Tibial nerve (tissue), 4 donors: ENCODE measurements around the gene ZNF429. TPM values are rescaled to one million over a fixed set of nuclear protein-coding genes. Genes with fewer than 3 reads are reported as not detected.
"Not testable (repeated sequence)": the region's sequence is repeated elsewhere in the genome, so short reads cannot be mapped to it uniquely, and the experiment has no call there.

ENCODE experiments used
- DNase-seq, 2 donors: peaks; one replicate each; pipeline ENCODE4 v3.0.0-alpha.2; 2019; ENCODE audit warnings: low spot score in 2 of 2
- H3K27ac ChIP-seq, 4 donors: fragments of 200-600 bp; sonication (generic) in 3 of 4; one replicate each; pipeline ENCODE4 v1.5.1; 2017 to 2019; ENCODE audit warnings: mild to moderate bottlenecking in 1 of 4
- H3K27me3 ChIP-seq, 2 donors: fragments of 200-600 bp; sonication (generic) in 1 of 2; one replicate each; pipeline versions ENCODE4 v1.5.1 to v1.6.0; 2017 to 2019
- H3K36me3 ChIP-seq, 3 donors: fragments of 200-600 bp; sonication (generic); one replicate each; pipeline ENCODE4 v1.5.1; 2018 to 2019
- H3K4me1 ChIP-seq, 4 donors: fragments of 200-600 bp; sonication (generic) in 3 of 4; one replicate each; pipeline ENCODE4 v1.5.1; 2017 to 2019
- H3K4me3 ChIP-seq, 4 donors: fragments of 200-600 bp; sonication (generic) in 3 of 4; one replicate each; pipeline ENCODE4 v1.5.1; 2017 to 2019; ENCODE audit warnings: mild to moderate bottlenecking in 1 of 4, moderate library complexity in 1 of 4
- H3K9me3 ChIP-seq, 4 donors: fragments of 200-600 bp; sonication (generic) in 3 of 4; one replicate each; pipeline ENCODE4 v1.5.1; 2017 to 2019
- EP300 ChIP-seq, 2 donors: sonication (generic); formaldehyde crosslinking; IDR thresholded peaks; one replicate each; pipeline ENCODE4 v1.6.1; 2017; ENCODE audit warnings: antibody characterized with exemption in 2 of 2, mild to moderate bottlenecking in 1 of 2
- POLR2A ChIP-seq, 2 donors: fragments of 450-650 bp; IDR thresholded peaks; one replicate each; pipeline ENCODE4 v1.6.1; 2017; ENCODE audit warnings: antibody characterized with exemption in 2 of 2, mild to moderate bottlenecking in 2 of 2, moderate library complexity in 2 of 2
- WGBS, 2 donors: methylation state at CpG; one replicate each; pipeline ENCODE4 v1.1.5; 2018; 5-methylcytosine and 5-hydroxymethylcytosine counted together
- total RNA-seq, 4 donors: library from RNA; depleted of rRNA; stranded (reverse); fragments of >200 nt; gene quantifications; one replicate each; pipeline ENCODE4 v1.1.0, GENCODE V29; 2016
- TF ChIP-seq, protein P1 (sequence below), 5 experiments: fragments of 200-600 bp in 3 of 5; fragments of 450-650 bp in 2 of 5; sonication (generic) in 3 of 5; IDR thresholded peaks; one replicate each; pipeline ENCODE4 v1.5.1; 2016 to 2019; ENCODE audit warnings: antibody characterized with exemption in 5 of 5, mild to moderate bottlenecking in 3 of 5, moderate library complexity in 2 of 5

The ZNF429 gene
- total RNA-seq, 4 donors from 2014 or later: 9.8 to 20.5 (median 17.2) TPM

- H3K4me3 ChIP-seq: no peak overlapping the region
- 92% methylated on average over 9 of the region's 9 CpGs for WGBS, 2 donors
- TF ChIP-seq EP300 (IDR thresholded peaks at IDR 0.05): no peak
- no peak for TF ChIP-seq POLR2A (IDR thresholded peaks at IDR 0.05)
- TF ChIP-seq, protein P1, sequence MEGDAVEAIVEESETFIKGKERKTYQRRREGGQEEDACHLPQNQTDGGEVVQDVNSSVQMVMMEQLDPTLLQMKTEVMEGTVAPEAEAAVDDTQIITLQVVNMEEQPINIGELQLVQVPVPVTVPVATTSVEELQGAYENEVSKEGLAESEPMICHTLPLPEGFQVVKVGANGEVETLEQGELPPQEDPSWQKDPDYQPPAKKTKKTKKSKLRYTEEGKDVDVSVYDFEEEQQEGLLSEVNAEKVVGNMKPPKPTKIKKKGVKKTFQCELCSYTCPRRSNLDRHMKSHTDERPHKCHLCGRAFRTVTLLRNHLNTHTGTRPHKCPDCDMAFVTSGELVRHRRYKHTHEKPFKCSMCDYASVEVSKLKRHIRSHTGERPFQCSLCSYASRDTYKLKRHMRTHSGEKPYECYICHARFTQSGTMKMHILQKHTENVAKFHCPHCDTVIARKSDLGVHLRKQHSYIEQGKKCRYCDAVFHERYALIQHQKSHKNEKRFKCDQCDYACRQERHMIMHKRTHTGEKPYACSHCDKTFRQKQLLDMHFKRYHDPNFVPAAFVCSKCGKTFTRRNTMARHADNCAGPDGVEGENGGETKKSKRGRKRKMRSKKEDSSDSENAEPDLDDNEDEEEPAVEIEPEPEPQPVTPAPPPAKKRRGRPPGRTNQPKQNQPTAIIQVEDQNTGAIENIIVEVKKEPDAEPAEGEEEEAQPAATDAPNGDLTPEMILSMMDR (IDR thresholded peaks at IDR 0.05): no peak
- H3K27ac ChIP-seq: no peak overlapping the region
- no peaks in the 10 kb centered on the region for H3K27me3 ChIP-seq
- DNase-seq: no peak
- no peaks in the 10 kb centered on the region for H3K36me3 ChIP-seq
- no peaks in the 10 kb centered on the region for H3K4me1 ChIP-seq
- H3K9me3 ChIP-seq: no peaks in the 10 kb centered on the region
These were observed 12.2 kb upstream of the ZNF429 start for GRCh38 chr19:21492947-21493906.

- TF ChIP-seq EP300 (IDR thresholded peaks at IDR 0.05): no peak
- TF ChIP-seq, protein P1 (IDR thresholded peaks at IDR 0.05): no peak
- no peak for TF ChIP-seq POLR2A (IDR thresholded peaks at IDR 0.05)
- Histone ChIP-seq H3K4me3 (no peak overlapping the region), H3K36me3 (no peaks in the 10 kb centered on the region), H3K27me3 (no peaks in the 10 kb centered on the region), H3K4me1 (no peaks in the 10 kb centered on the region), H3K27ac (no peak overlapping the region), H3K9me3 (no peaks in the 10 kb centered on the region)
- WGBS, 2 donors: 91 to 94% methylated on average over 4 of the region's 4 CpGs
- DNase-seq: no peak
These were observed 8.5 kb upstream of the ZNF429 start for GRCh38 chr19:21496876-21497275.

DNA sequence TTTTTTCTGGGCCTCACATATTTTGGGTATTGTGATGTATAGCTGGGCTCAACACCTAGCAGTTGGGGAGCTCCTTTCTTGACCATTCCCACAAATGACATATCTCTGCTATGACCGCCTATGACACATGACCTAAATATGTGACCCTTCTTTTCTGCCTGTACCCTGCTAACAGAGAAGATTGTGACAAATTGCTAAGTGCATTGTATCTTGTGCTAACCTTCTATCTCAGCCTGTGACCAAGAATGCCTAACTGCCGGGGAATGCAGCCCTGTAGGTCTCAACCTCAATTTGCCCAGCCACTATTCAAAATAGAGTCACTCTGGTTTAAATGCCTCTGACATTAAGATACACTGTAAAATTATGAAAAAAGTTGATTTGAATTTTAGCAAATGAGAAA, 6.8 kb upstream of the ZNF429 start:
- DNase-seq: no peak
- Histone ChIP-seq H3K36me3 (no peaks in the 10 kb centered on the region), H3K9me3 (no peaks in the 10 kb centered on the region), H3K27ac (no peak overlapping the region), H3K4me1 (no peaks in the 10 kb centered on the region), H3K4me3 (no peak overlapping the region), H3K27me3 (no peaks in the 10 kb centered on the region)
- 74 to 94% methylated on average over 2 of the region's 2 CpGs for WGBS, 2 donors
- TF ChIP-seq, protein P1 (IDR thresholded peaks at IDR 0.05): no peak
- TF ChIP-seq POLR2A (IDR thresholded peaks at IDR 0.05) (no peak), EP300 (IDR thresholded peaks at IDR 0.05) (no peak)

DNA sequence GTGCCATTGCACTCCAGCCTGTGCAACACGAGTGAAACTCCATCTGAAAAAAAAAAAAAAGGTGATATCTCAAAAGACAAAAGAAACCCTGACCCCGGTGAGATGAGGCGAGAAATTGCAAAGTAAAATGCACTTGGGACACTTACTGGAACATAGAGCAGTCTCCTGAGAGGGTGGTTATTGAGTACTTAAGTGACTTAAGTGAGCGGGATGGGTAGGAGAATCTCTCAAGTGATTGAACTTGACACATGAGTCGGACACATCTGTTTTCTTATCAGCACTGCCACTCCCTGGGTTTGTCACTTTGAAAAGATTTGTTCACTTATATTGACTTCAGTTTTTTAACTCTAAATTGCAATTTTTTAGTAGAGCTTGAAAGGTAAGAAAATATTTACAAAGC, 2.8 kb downstream of the ZNF429 start:
- WGBS, 2 donors: 79 to 84% methylated on average over 5 of the region's 5 CpGs
- TF ChIP-seq, protein P1 (IDR thresholded peaks at IDR 0.05): no peak
- no peak for TF ChIP-seq POLR2A (IDR thresholded peaks at IDR 0.05)
- TF ChIP-seq EP300 (IDR thresholded peaks at IDR 0.05): no peak
- DNase-seq: no peak

DNA sequence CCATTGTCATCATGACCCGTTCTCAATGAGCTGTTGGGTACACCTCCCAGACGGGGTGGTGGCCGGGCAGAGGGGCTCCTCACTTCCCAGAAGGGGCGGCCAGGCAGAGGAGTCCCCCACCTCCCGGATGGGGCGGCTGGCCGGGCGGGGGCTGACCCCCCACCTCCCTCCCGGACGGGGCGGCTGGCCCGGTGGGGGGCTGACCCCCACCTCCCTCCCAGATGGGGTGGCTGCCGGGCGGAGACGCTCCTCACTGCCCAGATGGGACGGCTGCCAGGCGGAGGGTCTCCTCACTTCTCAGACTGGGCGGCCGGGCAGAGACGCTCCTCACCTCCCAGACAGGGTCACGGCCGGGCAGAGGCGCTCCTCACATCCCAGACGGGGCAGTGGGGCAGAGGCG, 5.7 kb downstream of the ZNF429 start:
- 90 to 99% methylated on average over 7 to 19 of the region's 25 CpGs for WGBS, 2 donors
- H3K4me3 ChIP-seq, DNase-seq, H3K27me3 ChIP-seq, H3K27ac ChIP-seq: not testable (repeated sequence)
- H3K36me3 ChIP-seq: peaks cover 0 to 50% (median 0%) of the 10 kb centered on the region in 3 donors
- peaks cover 0 to 11% (median 4%) of the 10 kb centered on the region in 4 donors for H3K4me1 ChIP-seq
- H3K9me3 ChIP-seq: peaks cover 0 to 26% (median 0%) of the 10 kb centered on the region in 4 donors

More for the DNA sequence above, 2.8 kb downstream of the ZNF429 start:
- no peak overlapping the region for H3K4me3 ChIP-seq
- peaks cover 0 to 20% (median 7%) of the 10 kb centered on the region in 4 donors for H3K4me1 ChIP-seq
- H3K27me3 ChIP-seq: no peaks in the 10 kb centered on the region
- H3K27ac ChIP-seq: no peak overlapping the region
- peaks cover 0 to 50% (median 0%) of the 10 kb centered on the region in 3 donors for H3K36me3 ChIP-seq
- peaks cover 0 to 16% (median 0%) of the 10 kb centered on the region in 4 donors for H3K9me3 ChIP-seq

- Histone ChIP-seq H3K36me3 (peaks cover 0 to 58% (median 0%) of the 10 kb centered on the region in 3 donors), H3K9me3 (peaks cover 0 to 41% (median 0%) of the 10 kb centered on the region in 4 donors)
- not testable (repeated sequence) for DNase-seq, H3K4me1 ChIP-seq, H3K27ac ChIP-seq, H3K4me3 ChIP-seq, H3K27me3 ChIP-seq
- 84 to 90% methylated on average over 7 of the region's 7 CpGs for whole genome bisulfite sequencing, 2 donors
These were observed 7.2 kb downstream of the ZNF429 start for GRCh38 chr19:21512609-21513008.
